NCI-H82 treated with DMSO at 0.1 percent for 48 hours (cell line): ENCODE results near the gene ANO9.
"Not testable (repeated sequence)": the region's sequence is repeated elsewhere in the genome, so short reads cannot be mapped to it uniquely, and the experiment has no call there.

Source experiments
- DNase-seq: peaks from one replicate; lab custom pipeline; 2025; ENCODE audit not compliant: unreplicated experiment; lab: John Stamatoyannopoulos, UW

ANO9 gene

GRCh38 chr11:405323-405953 lies 36.4 kb downstream of the ANO9 start:
- no peak for DNase-seq

- no peak for DNase-seq
These were observed 37.1 kb downstream of the ANO9 start for GRCh38 chr11:404551-405264.

GRCh38 chr11:403761-404431 lies 37.9 kb downstream of the ANO9 start:
- DNase-seq, result no peak

DNA sequence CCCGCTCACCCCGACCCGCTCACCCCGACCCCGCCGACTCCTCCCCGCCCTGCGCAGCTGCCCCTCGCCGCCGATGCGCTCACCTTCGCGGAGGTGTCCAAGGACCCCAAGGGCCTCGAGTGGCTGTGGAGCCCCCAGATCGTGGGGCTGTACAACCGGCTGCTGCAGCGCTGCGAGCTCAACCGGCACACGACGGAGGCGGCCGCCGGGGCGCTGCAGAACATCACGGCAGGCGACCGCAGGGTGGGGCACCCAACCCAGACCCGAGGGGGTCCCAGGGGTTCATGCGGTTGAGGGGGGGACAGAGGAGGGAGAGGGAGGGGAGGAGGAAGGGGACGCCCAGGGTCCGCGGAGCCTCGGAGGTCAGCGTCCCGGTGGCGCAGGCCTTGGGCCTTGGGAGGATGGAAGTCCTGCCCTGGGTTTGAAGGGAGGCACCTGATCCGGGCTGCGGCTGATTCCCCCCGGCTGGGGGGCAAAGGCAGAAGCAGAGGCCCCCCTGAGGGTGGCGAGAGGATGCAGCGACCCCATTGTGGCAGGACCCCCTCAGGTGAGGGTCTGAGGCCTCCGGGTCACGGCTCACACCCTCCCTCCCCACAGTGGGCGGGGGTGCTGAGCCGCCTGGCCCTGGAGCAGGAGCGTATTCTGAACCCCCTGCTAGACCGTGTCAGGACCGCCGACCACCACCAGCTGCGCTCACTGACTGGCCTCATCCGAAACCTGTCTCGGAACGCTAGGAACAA lies 38.6 kb downstream of the ANO9 start:
- no peak for DNase-seq

- DNase-seq, result not testable (repeated sequence)
These were observed 40.6 kb downstream of the ANO9 start for GRCh38 chr11:401196-401595.

DNA sequence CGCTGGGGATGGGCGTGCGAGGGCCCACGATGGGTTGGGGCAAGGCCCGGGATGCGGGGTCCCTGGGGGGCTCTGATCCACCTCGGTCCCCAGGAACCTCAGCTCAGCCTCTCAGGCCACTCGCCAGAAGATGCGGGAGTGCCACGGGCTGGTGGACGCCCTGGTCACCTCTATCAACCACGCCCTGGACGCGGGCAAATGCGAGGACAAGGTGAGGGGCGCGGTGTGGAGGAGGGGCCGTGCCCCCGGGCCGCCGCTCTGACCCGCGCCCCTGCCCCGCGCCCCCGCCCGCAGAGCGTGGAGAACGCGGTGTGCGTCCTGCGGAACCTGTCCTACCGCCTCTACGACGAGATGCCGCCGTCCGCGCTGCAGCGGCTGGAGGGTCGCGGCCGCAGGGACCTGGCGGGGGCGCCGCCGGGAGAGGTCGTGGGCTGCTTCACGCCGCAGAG lies 41.5 kb downstream of the ANO9 start:
- DNase-seq, result no peak

DNA sequence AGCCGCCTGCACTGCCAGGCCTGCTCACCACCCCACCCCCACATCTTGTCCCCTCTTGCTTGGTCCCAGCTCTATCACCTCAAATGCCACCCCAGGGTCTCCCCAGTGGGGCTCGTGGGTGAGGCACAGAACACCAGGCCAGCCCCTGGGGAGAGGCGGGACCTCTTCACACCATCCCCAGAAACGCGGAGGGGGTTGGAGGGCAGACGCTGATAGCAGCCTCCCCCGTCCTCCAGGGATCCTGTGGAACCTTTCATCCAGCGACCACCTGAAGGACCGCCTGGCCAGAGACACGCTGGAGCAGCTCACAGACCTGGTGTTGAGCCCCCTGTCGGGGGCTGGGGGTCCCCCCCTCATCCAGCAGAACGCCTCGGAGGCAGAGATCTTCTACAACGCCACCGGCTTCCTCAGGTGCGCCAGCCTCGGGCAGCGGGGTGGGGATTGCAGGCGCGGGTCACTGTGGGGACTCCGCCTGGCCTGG lies 42.0 kb downstream of the ANO9 start:
- DNase-seq, result no peak

- DNase-seq, result no peak
These were observed 43.0 kb downstream of the ANO9 start for GRCh38 chr11:398826-399225.

- DNase-seq, result peak; percentile 36
These were observed 44.8 kb downstream of the ANO9 start for GRCh38 chr11:396948-397548.

- no peak for DNase-seq
These were observed 45.3 kb downstream of the ANO9 start for GRCh38 chr11:396511-396947.

DNA sequence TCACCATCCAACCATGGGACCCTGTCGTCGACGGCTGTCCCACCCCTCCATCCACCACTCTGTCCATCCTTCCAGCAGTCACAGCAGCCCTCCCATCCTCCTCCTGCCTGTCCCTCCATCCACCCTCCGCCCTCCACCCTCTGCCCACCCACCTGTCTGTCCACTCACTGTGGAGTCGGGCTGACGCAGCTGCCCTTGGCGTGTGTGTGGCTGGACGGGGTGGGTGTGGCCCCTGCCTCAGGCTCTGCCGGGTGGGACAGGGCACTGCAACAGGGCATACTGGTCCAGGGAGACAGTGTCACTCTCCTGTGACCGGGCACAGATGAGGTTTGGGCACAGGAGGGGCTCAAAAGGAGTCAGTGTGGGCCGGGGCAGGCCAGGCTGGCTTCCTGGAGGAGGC lies 45.9 kb downstream of the ANO9 start:
- DNase-seq, result no peak

- no peak for DNase-seq
These were observed 46.8 kb downstream of the ANO9 start for GRCh38 chr11:394858-395655.

- DNase-seq, result no peak
These were observed 47.6 kb downstream of the ANO9 start, which contains the start of gene PKP3 for GRCh38 chr11:394034-394857. Gene PKP3, plus strand, starts transcription at chr11:394209. Its CDS starts 84 bp downstream, at chr11:394293.

GRCh38 chr11:393219-394033 lies 48.4 kb downstream of the ANO9 start:
- DNase-seq, result no peak

DNA sequence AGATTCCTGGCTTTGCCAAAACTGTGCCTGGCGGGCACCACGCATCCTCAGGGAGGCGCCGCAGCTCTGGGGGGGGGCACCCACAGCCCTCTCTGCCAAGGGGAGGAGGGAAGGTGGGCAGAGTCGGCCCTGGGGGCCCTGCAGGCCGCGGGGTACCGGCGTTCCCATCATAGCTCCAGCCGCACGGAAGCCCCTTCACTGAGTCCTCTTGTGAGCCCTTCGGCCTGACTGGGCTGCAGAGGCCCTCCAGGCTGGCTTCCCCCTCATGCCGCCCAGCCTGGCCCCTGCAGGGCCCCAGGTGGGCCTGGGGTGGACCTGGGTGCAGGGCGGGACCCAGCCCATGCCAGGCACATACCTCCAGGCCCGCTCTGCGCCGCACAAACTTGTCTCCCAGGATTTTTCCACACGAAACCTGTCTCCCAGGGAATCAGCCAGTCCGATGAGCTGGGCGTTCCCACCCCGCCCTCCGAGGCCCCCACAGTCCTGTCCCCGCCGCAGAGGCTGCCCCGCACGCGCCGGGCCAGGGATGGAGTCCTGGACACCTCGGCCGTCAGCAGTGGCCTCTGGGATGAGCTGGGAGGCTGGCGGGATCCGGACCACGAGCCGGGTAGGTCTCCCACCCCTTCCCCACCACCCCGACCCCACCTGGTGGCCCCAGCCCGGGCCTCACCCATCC lies 49.6 kb downstream of the ANO9 start:
- DNase-seq, result no peak

DNA sequence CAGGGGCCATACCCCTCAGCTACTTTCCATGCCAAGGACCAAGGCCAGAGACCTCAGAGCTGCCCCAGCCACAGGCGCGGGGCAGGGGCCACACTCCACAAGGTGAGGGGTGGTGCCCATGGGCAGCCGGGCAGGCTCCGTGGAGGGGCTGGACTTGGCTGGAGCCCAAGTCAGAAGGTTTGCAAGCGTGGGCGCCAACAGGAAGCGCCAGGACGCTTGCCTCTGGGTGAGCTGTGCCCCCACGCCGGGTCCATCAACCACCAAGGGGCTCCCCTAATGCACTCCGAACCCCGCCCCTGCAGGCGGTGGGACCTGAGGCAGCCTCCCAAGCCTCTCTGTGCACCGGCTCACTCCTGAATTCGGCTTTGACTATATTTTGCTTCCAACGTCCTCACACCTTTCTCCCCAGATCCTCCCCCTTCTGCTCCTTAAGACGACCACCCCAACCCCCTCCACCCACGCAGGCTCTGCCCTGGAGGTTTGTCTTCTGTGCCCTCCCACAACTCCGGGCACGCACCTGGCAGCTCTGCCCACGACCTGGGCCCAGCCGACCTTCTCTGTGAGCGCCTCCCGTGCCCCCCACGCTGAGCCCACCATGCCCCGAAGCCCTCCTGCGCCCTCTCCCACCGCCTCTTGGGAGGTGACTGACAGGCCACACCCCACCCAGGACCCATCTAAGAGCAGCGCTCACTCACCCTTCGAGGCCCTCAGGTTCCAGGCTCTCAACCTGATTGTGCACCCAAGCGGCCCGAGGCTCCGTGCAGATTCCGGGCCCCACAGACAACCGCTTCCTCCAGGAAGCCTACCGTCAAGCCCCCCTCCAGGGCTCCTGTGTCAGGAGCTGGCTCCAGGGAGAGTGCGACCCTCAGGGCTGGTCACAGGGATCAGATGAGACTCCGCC lies 50.4 kb downstream of the ANO9 start:
- DNase-seq, result no peak

- DNase-seq, result no peak
These were observed 51.6 kb downstream of the ANO9 start for GRCh38 chr11:390175-390574.
